HUES6 (cell line): ENCODE measurements around the gene ZDHHC11B.
"Not testable (repeated sequence)": the region's sequence is repeated elsewhere in the genome, so short reads cannot be mapped to it uniquely, and the experiment has no call there.

Source experiments
- H3K27ac ChIP-seq: 2 replicates; pipeline ENCODE4 v1.7.0; 2013; ENCODE audit warnings: low read depth, mild to moderate bottlenecking, low read length, inconsistent platforms
- H3K27me3 ChIP-seq: 2 replicates; pipeline ENCODE4 v1.6.1; 2013; ENCODE audit warnings: low read length; ENCODE audit not compliant: control insufficient read depth, insufficient read depth
- H3K36me3 ChIP-seq: 2 replicates; pipeline ENCODE4 v1.6.1; 2013; ENCODE audit warnings: low read length; ENCODE audit not compliant: control insufficient read depth, insufficient read depth
- H3K4me1 ChIP-seq: 2 replicates; pipeline ENCODE4 v1.6.1; 2013; ENCODE audit warnings: low read length; ENCODE audit not compliant: control insufficient read depth, insufficient read depth
- H3K4me3 ChIP-seq: 2 replicates; pipeline ENCODE4 v1.5.1; 2013; ENCODE audit warnings: low read depth, low read length
- H3K9ac ChIP-seq: one replicate; pipeline ENCODE4 v1.6.1; 2013; ENCODE audit warnings: mild to moderate bottlenecking, low read length
- H3K9me3 ChIP-seq: 2 replicates; pipeline ENCODE4 v1.6.1; 2013; ENCODE audit warnings: low read depth, low read length; ENCODE audit not compliant: control insufficient read depth, insufficient read depth

Gene ZDHHC11B

GRCh38 chr5:784428-785177 is at the start of gene ZDHHC11B:
ZDHHC11B (minus strand) TSS chr5:784729; CDS start chr5:766919, 17,810 bp downstream.
- H3K36me3 ChIP-seq, H3K27ac ChIP-seq, H3K9me3 ChIP-seq, H3K4me1 ChIP-seq, H3K9ac ChIP-seq: not testable (repeated sequence)
- H3K4me3 ChIP-seq = peak within 1 kb of the TSS; percentile 65
- peaks cover 30% of the 10 kb centered on the region for H3K27me3 ChIP-seq

DNA sequence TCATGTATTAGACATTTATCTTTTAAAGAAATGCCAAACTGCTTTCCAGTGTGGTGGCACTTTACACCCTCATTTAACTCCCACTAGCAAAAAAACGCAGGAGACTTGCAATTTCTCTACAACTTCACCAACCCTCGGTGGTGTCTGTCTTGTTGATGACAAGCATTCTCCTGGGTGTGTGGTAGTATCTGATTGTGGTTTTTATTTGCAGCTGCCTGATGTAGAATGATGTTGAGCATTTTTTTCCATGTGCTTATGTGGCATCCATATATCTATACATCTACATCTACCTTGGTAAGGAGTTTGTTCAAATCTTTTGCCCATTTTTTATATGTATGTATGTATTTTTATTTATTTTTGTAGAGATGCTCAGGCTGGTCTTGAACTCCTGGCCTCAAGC is 49.5 kb upstream of the ZDHHC11B start:
- not testable (repeated sequence) for H3K4me1 ChIP-seq, H3K4me3 ChIP-seq, H3K36me3 ChIP-seq, H3K9ac ChIP-seq, H3K27ac ChIP-seq, H3K27me3 ChIP-seq, H3K9me3 ChIP-seq

- not testable (repeated sequence) for H3K27ac ChIP-seq, H3K4me1 ChIP-seq, H3K9me3 ChIP-seq, H3K9ac ChIP-seq, H3K36me3 ChIP-seq, H3K4me3 ChIP-seq, H3K27me3 ChIP-seq
Measured at GRCh38 chr5:828194-828593, 43.7 kb upstream of the ZDHHC11B start.

DNA sequence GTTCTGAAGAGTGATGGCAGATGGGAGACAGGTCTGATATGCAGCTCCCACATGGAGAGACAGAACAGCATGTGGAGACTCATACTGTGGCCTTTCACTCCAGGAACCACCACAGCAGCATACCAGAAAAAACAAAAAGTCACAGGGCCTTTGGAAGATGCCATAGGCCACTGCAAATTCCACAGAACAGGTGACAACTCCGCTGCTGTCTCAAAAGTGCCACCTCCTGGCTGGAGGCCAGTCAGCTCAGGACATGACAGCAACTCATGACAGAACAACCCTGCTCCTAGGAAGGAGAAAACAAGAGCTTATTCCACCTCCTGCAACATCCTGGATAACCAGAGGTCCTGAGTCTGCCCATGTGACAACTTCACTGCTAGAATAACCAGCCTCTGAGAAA is 41.0 kb upstream of the ZDHHC11B start:
- not testable (repeated sequence) for H3K9me3 ChIP-seq, H3K4me3 ChIP-seq, H3K27ac ChIP-seq, H3K4me1 ChIP-seq, H3K9ac ChIP-seq, H3K36me3 ChIP-seq, H3K27me3 ChIP-seq

- Histone ChIP-seq H3K27me3 (no peaks in the 10 kb centered on the region), H3K27ac (no peak overlapping the region), H3K9ac (no peak overlapping the region), H3K9me3 (no peaks in the 10 kb centered on the region), H3K4me1 (no peaks in the 10 kb centered on the region), H3K4me3 (no peak overlapping the region), H3K36me3 (peaks cover 12% of the 10 kb centered on the region; the same call in 1 of the 2 replicates)
Measured at GRCh38 chr5:821504-821903, 37.0 kb upstream of the ZDHHC11B start.

GRCh38 chr5:820245-820644 is 35.7 kb upstream of the ZDHHC11B start:
- H3K4me3 ChIP-seq = no peak overlapping the region
- no peaks in the 10 kb centered on the region for H3K27me3 ChIP-seq
- H3K9ac ChIP-seq = no peak overlapping the region
- H3K4me1 ChIP-seq = no peaks in the 10 kb centered on the region
- no peaks in the 10 kb centered on the region for H3K9me3 ChIP-seq
- no peak overlapping the region for H3K27ac ChIP-seq
- peaks cover 12% of the 10 kb centered on the region; the same call in 1 of the 2 replicates for H3K36me3 ChIP-seq

- Histone ChIP-seq H3K27me3 (no peaks in the 10 kb centered on the region), H3K9ac (no peak overlapping the region), H3K27ac (no peak overlapping the region), H3K9me3 (no peaks in the 10 kb centered on the region), H3K36me3 (peaks cover 12% of the 10 kb centered on the region; the same call in 1 of the 2 replicates), H3K4me3 (no peak overlapping the region), H3K4me1 (no peaks in the 10 kb centered on the region)
Measured at GRCh38 chr5:819078-819477, 34.5 kb upstream of the ZDHHC11B start.

- no peak overlapping the region for H3K4me3 ChIP-seq
- H3K9me3 ChIP-seq = no peaks in the 10 kb centered on the region
- no peak overlapping the region for H3K27ac ChIP-seq
- no peak overlapping the region for H3K9ac ChIP-seq
- H3K36me3 ChIP-seq = 0 out of 2 replicates have a peak, but pooled peaks cover 3% of the 10 kb centered on the region
- H3K4me1 ChIP-seq = no peaks in the 10 kb centered on the region
- no peaks in the 10 kb centered on the region for H3K27me3 ChIP-seq
Measured at GRCh38 chr5:816176-816575, 31.6 kb upstream of the ZDHHC11B start.

DNA sequence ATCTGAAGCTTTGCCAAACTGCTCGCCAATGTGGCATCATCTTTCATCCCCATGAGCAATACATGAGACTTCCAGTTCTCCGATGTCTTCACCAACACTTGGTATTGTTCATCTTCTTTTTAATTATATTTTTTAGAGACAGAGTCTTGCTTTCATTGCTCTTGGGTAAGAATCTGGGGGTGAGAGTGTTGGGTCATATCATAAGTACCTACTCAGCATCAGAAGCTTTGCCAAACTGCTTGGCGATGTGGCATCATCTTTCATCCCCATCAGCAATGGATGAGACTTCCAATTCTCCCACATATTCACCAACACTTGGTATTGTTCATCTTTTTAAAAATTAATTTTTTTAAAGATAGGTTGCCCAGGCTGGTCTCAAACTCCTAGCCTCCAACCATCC is 30.9 kb upstream of the ZDHHC11B start:
- Histone ChIP-seq H3K9me3 (no peaks in the 10 kb centered on the region), H3K4me3 (no peak overlapping the region), H3K4me1 (no peaks in the 10 kb centered on the region), H3K27me3 (no peaks in the 10 kb centered on the region), H3K27ac (no peak overlapping the region), H3K9ac (no peak overlapping the region), H3K36me3 (0 out of 2 replicates have a peak, but pooled peaks cover 3% of the 10 kb centered on the region)

GRCh38 chr5:813575-813974 is 29.0 kb upstream of the ZDHHC11B start:
- H3K4me3 ChIP-seq, H3K4me1 ChIP-seq, H3K9ac ChIP-seq, H3K36me3 ChIP-seq, H3K27ac ChIP-seq, H3K27me3 ChIP-seq, H3K9me3 ChIP-seq: not testable (repeated sequence)

GRCh38 chr5:811384-811783 is 26.9 kb upstream of the ZDHHC11B start:
- H3K27me3 ChIP-seq, H3K36me3 ChIP-seq, H3K4me1 ChIP-seq, H3K9me3 ChIP-seq, H3K4me3 ChIP-seq, H3K27ac ChIP-seq, H3K9ac ChIP-seq: not testable (repeated sequence)
